A673 (cell line): ENCODE results near the gene SLC25A11. TPM values are rescaled to one million over a fixed set of nuclear protein-coding genes. Genes with fewer than 3 reads are reported as not detected.

ENCODE experiments used
- BruUV-seq: library from RNA; stranded (reverse); fragments of 400-500 nt; replicated peaks from 2 replicates; lab custom pipeline; 2021; lab: Mats Ljungman, UMichigan
- CTCF ChIA-PET: fragments of 300-600 bp; sonication (Branson Sonifier 250); formaldehyde crosslinking; loops from one replicate; lab custom pipeline; 2022; ENCODE audit warnings: antibody characterized with exemption; lab: Charles Lee
- POLR2A ChIA-PET: fragments of 300-600 bp; sonication (Branson Sonifier 250); formaldehyde crosslinking; loops from one replicate; lab custom pipeline; 2022; ENCODE audit warnings: antibody characterized with exemption; ENCODE audit not compliant: low non-redundant PET; lab: Charles Lee
- DNase-seq: peaks from one replicate; pipeline ENCODE4 v3.0.0-alpha.2; 2015; ENCODE audit warnings: low spot score
- H3K27ac ChIP-seq: fragments of 200-600 bp; sonication (generic); 2 replicates; pipeline ENCODE4 v1.5.1; 2016; ENCODE audit warnings: mixed run types, low read depth, mild to moderate bottlenecking, mixed read lengths, antibody characterized with exemption, low read length; ENCODE audit not compliant: poor library complexity, severe bottlenecking
- H3K27me3 ChIP-seq: fragments of 200-600 bp; sonication (generic); replicated peaks from 2 replicates; pipeline ENCODE4 v1.6.1; 2017; ENCODE audit warnings: mixed run types, low read depth, mild to moderate bottlenecking, mixed read lengths, antibody characterized with exemption, low read length; ENCODE audit not compliant: insufficient read depth, poor library complexity
- H3K36me3 ChIP-seq: fragments of 200-600 bp; sonication (generic); 2 replicates; pipeline ENCODE4 v1.6.1; 2016; ENCODE audit warnings: mixed run types, mild to moderate bottlenecking, mixed read lengths, antibody characterized with exemption, low read length; ENCODE audit not compliant: insufficient read depth, poor library complexity, severe bottlenecking
- H3K4me1 ChIP-seq: fragments of 200-600 bp; sonication (generic); 2 replicates; pipeline ENCODE4 v1.6.1; 2017; ENCODE audit warnings: mixed run types, mild to moderate bottlenecking, mixed read lengths, antibody characterized with exemption, low read length; ENCODE audit not compliant: insufficient read depth, poor library complexity, severe bottlenecking
- H3K4me3 ChIP-seq: fragments of 200-600 bp; sonication (generic); 2 replicates; pipeline ENCODE4 v1.5.1; 2016; ENCODE audit warnings: low read depth, mixed run types, mild to moderate bottlenecking, mixed read lengths, low read length; ENCODE audit not compliant: poor library complexity, severe bottlenecking
- H3K9me3 ChIP-seq: fragments of 200-600 bp; sonication (generic); 2 replicates; pipeline ENCODE4 v1.6.1; 2016; ENCODE audit warnings: mixed run types, low read depth, mild to moderate bottlenecking, mixed read lengths, antibody characterized with exemption, low read length; ENCODE audit not compliant: poor library complexity, severe bottlenecking
- EZH2 ChIP-seq: fragments of 200-600 bp; sonication (generic); IDR thresholded peaks from 2 replicates; pipeline ENCODE4 v1.6.1; 2017; ENCODE audit warnings: borderline replicate concordance, low read depth, mild to moderate bottlenecking, mixed read lengths, antibody characterized with exemption, low read length; ENCODE audit not compliant: poor library complexity, severe bottlenecking
- intact Hi-C: fragments of 100-400 bp; cut with micrococcal nuclease; formaldehyde crosslinking; loops from one replicate; pipeline ENCODE4 v1.10.0; 2022; ENCODE audit not compliant: unreplicated experiment
- total RNA-seq: library from RNA; stranded (reverse); gene quantifications from 2 replicates; pipeline ENCODE4 v1.2.3, GENCODE V29; 2021
- TF ChIP-seq, protein P1 (sequence below): fragments of 300-800, 200-600 bp; sonication (generic); conservative IDR thresholded peaks from 2 replicates; pipeline ENCODE4 v1.5.1; 2017; ENCODE audit warnings: low read depth, mild to moderate bottlenecking, antibody characterized with exemption, low read length, moderate library complexity, mixed read lengths

The SLC25A11 gene
- total RNA-seq, 1 experiment from 2014 or later, result 113 TPM

DNA sequence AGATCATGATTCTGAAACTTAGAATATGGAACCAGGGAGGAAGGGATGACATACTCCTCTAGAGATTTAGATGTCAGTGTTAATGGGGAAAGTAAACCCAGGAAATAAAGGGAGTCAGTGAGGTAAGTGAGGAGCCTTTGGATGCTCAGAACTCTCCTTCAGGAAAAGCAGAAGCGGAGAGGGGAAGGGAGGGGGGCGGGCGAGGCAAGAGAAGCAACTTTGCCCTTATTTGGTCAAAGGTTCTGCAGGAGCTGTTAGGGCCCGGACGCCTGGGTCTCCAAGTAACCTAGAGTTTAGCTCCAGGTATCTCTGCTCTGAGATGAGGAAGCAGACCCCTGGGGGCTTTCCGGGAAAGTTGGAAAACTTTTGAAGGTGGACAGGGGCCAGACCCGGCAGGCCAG lies 7.2 kb upstream of the SLC25A11 start:
- POLR2A ChIA-PET, result no interaction called here
- Histone ChIP-seq H3K4me1 (peaks cover 36% of the 10 kb centered on the region), H3K27ac (peak overlapping the region; percentile 99), H3K36me3 (peaks cover 41% of the 10 kb centered on the region), H3K4me3 (peak overlapping the region; percentile 100), H3K9me3 (no peaks in the 10 kb centered on the region), H3K27me3 (no peaks in the 10 kb centered on the region)
- intact Hi-C loops, result no loop called here
- BruUV-seq, result no TSS peak
- TF ChIP-seq EZH2, result no peak
- TF ChIP-seq, protein P1, sequence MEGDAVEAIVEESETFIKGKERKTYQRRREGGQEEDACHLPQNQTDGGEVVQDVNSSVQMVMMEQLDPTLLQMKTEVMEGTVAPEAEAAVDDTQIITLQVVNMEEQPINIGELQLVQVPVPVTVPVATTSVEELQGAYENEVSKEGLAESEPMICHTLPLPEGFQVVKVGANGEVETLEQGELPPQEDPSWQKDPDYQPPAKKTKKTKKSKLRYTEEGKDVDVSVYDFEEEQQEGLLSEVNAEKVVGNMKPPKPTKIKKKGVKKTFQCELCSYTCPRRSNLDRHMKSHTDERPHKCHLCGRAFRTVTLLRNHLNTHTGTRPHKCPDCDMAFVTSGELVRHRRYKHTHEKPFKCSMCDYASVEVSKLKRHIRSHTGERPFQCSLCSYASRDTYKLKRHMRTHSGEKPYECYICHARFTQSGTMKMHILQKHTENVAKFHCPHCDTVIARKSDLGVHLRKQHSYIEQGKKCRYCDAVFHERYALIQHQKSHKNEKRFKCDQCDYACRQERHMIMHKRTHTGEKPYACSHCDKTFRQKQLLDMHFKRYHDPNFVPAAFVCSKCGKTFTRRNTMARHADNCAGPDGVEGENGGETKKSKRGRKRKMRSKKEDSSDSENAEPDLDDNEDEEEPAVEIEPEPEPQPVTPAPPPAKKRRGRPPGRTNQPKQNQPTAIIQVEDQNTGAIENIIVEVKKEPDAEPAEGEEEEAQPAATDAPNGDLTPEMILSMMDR, result no peak
- CTCF ChIA-PET, result interaction anchor here (0.5 kb wide), 1 partner anchor 114 kb away, joined by 3 read pairs; no protein-coding TSS in a partner anchor
- peak; percentile 43 for DNase-seq

- Histone ChIP-seq H3K36me3 (peaks cover 41% of the 10 kb centered on the region), H3K27me3 (no peaks in the 10 kb centered on the region), H3K9me3 (no peaks in the 10 kb centered on the region), H3K4me3 (peak overlapping the region; percentile 100), H3K4me1 (peaks cover 40% of the 10 kb centered on the region), H3K27ac (peak overlapping the region; percentile 99)
- no peak for TF ChIP-seq EZH2
- TF ChIP-seq, protein P1, result no peak
- ChIA-PET POLR2A (no interaction called here), CTCF (no interaction called here)
- intact Hi-C loops, result no loop called here
- TSS peak; percentile 67 for BruUV-seq
- DNase-seq, result no peak
Observed at GRCh38 chr17:4946312-4946976, 6.6 kb upstream of the SLC25A11 start.

GRCh38 chr17:4945944-4946280 lies 6.1 kb upstream of the SLC25A11 start:
- no TSS peak for BruUV-seq
- Histone ChIP-seq H3K9me3 (no peaks in the 10 kb centered on the region), H3K27ac (peak overlapping the region; percentile 99), H3K36me3 (peaks cover 41% of the 10 kb centered on the region), H3K4me3 (peak overlapping the region; percentile 100), H3K4me1 (peaks cover 43% of the 10 kb centered on the region), H3K27me3 (no peaks in the 10 kb centered on the region)
- intact Hi-C loops, result no loop called here
- POLR2A ChIA-PET, result no interaction called here
- no peak for TF ChIP-seq EZH2
- TF ChIP-seq, protein P1, result no peak
- no peak for DNase-seq
- CTCF ChIA-PET, result no interaction called here
